SK-N-MC (cell line): ENCODE measurements around the gene KCNK17.

ENCODE experiments used
- EZH2 ChIP-seq: fragments of 200-600 bp; sonication (generic); IDR thresholded peaks from one replicate; pipeline ENCODE4 v1.6.1; 2017; ENCODE audit warnings: antibody characterized with exemption
- FOXP2 ChIP-seq: optimal IDR thresholded peaks from 2 replicates; pipeline ENCODE3; 2011; ENCODE audit warnings: mild to moderate bottlenecking, moderate library complexity; ENCODE audit not compliant: insufficient read depth; ENCODE audit errors: extremely low read length, control extremely low read depth
- POLR2AphosphoS5 ChIP-seq: IDR thresholded peaks from 2 replicates; pipeline ENCODE4 v1.6.1; 2012; ENCODE audit warnings: mild to moderate bottlenecking, low read depth, low read length, borderline replicate concordance

DNA sequence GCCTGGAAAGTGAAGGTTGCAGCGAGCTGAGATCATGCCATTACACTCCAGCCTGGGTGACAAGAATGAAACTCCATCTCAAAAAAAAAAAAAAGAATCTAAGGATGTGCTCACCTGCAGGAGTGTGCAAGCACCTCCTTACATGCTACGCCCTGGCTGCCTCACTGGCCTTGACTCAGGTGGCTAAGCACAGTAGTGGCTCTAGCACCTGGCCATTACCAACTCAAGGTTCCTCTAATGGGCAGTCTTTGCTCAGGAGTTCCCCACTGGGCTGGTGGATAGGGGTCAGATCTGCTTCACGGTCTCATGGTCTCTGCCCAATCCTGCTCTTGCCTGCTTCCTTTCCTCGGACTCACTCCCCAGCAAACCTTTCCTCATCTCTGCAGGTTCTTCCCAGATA lies 39.7 kb downstream of the KCNK17 start:
- TF ChIP-seq EZH2 (no peak), POLR2AphosphoS5 (no peak), FOXP2 (no peak)
